GM13976 (cell line): ENCODE data around the gene ILF2.
"Not testable (repeated sequence)": the region's sequence is repeated elsewhere in the genome, so short reads cannot be mapped to it uniquely, and the experiment has no call there.

Experiments
- DNase-seq: peaks from one replicate; pipeline ENCODE4 v3.0.0; 2012; ENCODE audit warnings: low spot score
- in situ Hi-C: fragments of 300-500 bp; cut with MboI; formaldehyde crosslinking; loops from one replicate; pipeline ENCODE4 v1.12.0; 2022; ENCODE audit warnings: low sequenced_read_pairs, mixed read lengths, inconsistent platforms; ENCODE audit not compliant: unreplicated experiment
- TF ChIP-seq, protein P1 (sequence below): IDR thresholded peaks from 2 replicates; pipeline ENCODE4 v1.5.1; 2012; ENCODE audit warnings: borderline replicate concordance, mild to moderate bottlenecking; ENCODE audit not compliant: insufficient read depth; ENCODE audit errors: extremely low read depth, missing control alignments, control extremely low read depth

Gene ILF2

DNA sequence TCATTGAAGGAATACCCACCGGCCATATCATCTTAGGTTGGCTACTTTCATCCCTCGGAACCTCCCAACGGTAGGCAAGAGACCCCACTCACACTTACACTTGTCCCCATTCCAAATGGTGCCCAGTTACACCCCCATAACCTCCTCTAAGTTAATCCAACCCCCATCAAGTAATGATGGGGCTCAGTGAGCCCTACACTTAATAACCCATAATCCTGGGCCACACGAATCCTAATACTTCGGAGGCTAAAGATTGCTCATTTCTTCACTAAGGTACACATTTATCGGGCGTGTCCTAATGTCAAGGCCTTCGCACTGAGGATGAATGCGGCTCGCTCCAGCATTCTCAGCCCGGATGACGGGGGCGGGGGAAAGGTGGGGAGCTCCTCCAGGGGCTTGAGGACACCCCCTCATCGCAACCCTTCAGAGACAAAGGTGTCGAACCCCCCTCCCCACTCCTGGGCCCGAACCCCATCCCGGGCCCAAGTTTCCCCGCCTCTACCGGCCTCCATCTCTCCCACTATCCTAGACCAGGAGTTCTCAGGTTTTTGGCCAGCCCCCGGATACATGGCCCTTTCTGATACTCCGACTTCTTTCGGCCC, 435 bp downstream of the ILF2 start:
- in situ Hi-C loops, result loop anchor here (10.0 kb wide), 2 partner anchors 74 to 314 kb away; partner anchors contain the start of gene RAB13
- DNase-seq, result no peak
- TF ChIP-seq, protein P1, sequence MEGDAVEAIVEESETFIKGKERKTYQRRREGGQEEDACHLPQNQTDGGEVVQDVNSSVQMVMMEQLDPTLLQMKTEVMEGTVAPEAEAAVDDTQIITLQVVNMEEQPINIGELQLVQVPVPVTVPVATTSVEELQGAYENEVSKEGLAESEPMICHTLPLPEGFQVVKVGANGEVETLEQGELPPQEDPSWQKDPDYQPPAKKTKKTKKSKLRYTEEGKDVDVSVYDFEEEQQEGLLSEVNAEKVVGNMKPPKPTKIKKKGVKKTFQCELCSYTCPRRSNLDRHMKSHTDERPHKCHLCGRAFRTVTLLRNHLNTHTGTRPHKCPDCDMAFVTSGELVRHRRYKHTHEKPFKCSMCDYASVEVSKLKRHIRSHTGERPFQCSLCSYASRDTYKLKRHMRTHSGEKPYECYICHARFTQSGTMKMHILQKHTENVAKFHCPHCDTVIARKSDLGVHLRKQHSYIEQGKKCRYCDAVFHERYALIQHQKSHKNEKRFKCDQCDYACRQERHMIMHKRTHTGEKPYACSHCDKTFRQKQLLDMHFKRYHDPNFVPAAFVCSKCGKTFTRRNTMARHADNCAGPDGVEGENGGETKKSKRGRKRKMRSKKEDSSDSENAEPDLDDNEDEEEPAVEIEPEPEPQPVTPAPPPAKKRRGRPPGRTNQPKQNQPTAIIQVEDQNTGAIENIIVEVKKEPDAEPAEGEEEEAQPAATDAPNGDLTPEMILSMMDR, result no peak

DNA sequence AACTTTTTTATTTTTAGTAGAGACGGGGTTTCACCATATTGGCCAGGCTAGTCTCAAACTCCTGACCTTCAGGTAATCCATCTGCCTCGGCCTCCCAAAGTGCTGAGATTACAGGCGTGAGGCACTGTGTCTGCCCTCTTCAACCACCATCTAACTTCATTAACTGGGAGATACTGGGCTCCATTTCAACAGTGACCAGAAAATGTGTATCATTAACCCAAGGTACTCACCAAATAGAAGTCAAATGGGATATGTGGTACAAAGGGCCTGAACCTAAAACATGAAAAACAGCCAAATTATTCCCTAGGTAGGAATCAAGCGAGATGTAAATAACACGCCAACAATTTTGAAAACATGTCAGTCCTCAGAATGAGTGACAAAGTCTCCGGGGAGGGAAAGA, 1.2 kb downstream of the ILF2 start:
- TF ChIP-seq, protein P1, result no peak
- no peak for DNase-seq
- in situ Hi-C loops, result loop anchor here (10.0 kb wide), 2 partner anchors 75 to 315 kb away; partner anchors contain the start of gene RAB13

GRCh38 chr1:153668672-153669071, 2.1 kb downstream of the ILF2 start:
- in situ Hi-C loops, DNase-seq: not testable (repeated sequence)

GRCh38 chr1:153667439-153667838, 3.4 kb downstream of the ILF2 start:
- TF ChIP-seq, protein P1, result no peak
- in situ Hi-C loops, result no loop called here
- no peak for DNase-seq

GRCh38 chr1:153663211-153663610, 7.6 kb downstream of the ILF2 start:
- DNase-seq, result no peak
- in situ Hi-C loops, result no loop called here
- TF ChIP-seq, protein P1, result no peak

GRCh38 chr1:153662269-153662668, 8.5 kb downstream of the ILF2 start:
- TF ChIP-seq, protein P1, result no peak
- in situ Hi-C loops, result no loop called here
- DNase-seq, result no peak

- in situ Hi-C loops, result no loop called here
- DNase-seq, result no peak
- TF ChIP-seq, protein P1, result no peak
These were observed 9.6 kb downstream of the ILF2 start for GRCh38 chr1:153661111-153661708.
